Measurements from ENCODE around the gene INSYN2A.

DNA sequence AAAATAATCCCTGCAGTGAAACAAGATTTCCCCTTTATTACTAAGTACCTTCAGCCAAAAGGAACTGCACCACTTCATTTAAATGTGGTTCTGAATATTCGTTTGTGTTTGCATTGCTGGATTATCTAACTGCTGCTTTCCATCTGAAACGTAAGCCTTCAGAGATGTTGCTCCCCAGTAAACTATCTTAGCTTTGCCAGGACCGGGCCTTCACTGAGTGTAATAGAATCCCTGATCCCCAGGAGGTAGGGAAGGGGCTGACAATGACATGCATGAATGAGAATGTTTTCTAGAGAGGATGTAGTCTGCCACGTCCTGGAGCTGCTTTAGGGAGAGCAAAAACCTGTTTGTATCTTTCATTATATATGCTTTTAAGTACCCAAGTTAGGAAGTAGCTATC, 19.5 kb upstream of the INSYN2A start:
- no peak for TF ChIP-seq ASH2L (IDR thresholded peaks at IDR 0.05; ENCODE audit: insufficient read length, low read depth, low read length)
- TF ChIP-seq ZBTB8A (CRISPR knock-in tag; IDR thresholded peaks at IDR 0.05; ENCODE audit: borderline replicate concordance, low read depth): no peak
- TF ChIP-seq RFX1 (IDR thresholded peaks at IDR 0.05): no peak
- TF ChIP-seq, protein P1, sequence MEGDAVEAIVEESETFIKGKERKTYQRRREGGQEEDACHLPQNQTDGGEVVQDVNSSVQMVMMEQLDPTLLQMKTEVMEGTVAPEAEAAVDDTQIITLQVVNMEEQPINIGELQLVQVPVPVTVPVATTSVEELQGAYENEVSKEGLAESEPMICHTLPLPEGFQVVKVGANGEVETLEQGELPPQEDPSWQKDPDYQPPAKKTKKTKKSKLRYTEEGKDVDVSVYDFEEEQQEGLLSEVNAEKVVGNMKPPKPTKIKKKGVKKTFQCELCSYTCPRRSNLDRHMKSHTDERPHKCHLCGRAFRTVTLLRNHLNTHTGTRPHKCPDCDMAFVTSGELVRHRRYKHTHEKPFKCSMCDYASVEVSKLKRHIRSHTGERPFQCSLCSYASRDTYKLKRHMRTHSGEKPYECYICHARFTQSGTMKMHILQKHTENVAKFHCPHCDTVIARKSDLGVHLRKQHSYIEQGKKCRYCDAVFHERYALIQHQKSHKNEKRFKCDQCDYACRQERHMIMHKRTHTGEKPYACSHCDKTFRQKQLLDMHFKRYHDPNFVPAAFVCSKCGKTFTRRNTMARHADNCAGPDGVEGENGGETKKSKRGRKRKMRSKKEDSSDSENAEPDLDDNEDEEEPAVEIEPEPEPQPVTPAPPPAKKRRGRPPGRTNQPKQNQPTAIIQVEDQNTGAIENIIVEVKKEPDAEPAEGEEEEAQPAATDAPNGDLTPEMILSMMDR (CRISPR knock-in tag; IDR thresholded peaks at IDR 0.05): no peak
- no peak for TF ChIP-seq POLR2AphosphoS2 (IDR thresholded peaks at IDR 0.05; ENCODE audit: low read depth, low read length)
- TF ChIP-seq CEBPG (CRISPR knock-in tag; IDR thresholded peaks at IDR 0.05): no peak
- no peak for TF ChIP-seq ZNF24 (IDR thresholded peaks at IDR 0.05)

All from HepG2 (cell line).